CD14-positive monocyte (primary cell): ENCODE data around the gene TRAPPC3. TPM values are rescaled to one million over a fixed set of nuclear protein-coding genes. Genes with fewer than 3 reads are reported as not detected.

ENCODE experiments used
- DNase-seq, 3 donors: peaks; one replicate each; pipeline ENCODE4 v3.0.0-alpha.2; 2011 to 2022
- H2AFZ ChIP-seq: 2 replicates; pipeline ENCODE4 v1.6.0; 2012; ENCODE audit warnings: mild to moderate bottlenecking, low read depth, low read length, inconsistent platforms; ENCODE audit not compliant: insufficient read depth, poor library complexity, severe bottlenecking
- H3K27ac ChIP-seq, 2 donors: 1 replicate in 1 of 2; 2 replicates in 1 of 2; pipeline ENCODE4 v1.5.1; 2012 to 2013; ENCODE audit warnings: low read length in 2 of 2, control low read depth in 1 of 2, inconsistent platforms in 1 of 2, low read depth in 1 of 2, mild to moderate bottlenecking in 1 of 2
- H3K27me3 ChIP-seq, 2 donors: one replicate each; pipeline versions ENCODE4 v1.6.0 to v1.6.1; 2011 to 2013; ENCODE audit warnings: low read length in 2 of 2; ENCODE audit not compliant: control insufficient read depth in 2 of 2, insufficient read depth in 2 of 2
- H3K36me3 ChIP-seq, 2 donors: replicated peaks in 1 of 2; 1 replicate in 1 of 2; 2 replicates in 1 of 2; pipeline versions ENCODE4 v1.5.1 to v1.6.1; 2012 to 2013; ENCODE audit warnings: low read length in 2 of 2, control low read depth in 1 of 2, inconsistent platforms in 1 of 2, mild to moderate bottlenecking in 1 of 2; ENCODE audit not compliant: insufficient read depth in 2 of 2, control insufficient read depth in 1 of 2
- H3K4me1 ChIP-seq, 2 donors: 1 replicate in 1 of 2; 2 replicates in 1 of 2; pipeline versions ENCODE4 v1.5.1 to v1.6.1; 2012 to 2013; ENCODE audit warnings: low read length in 2 of 2, control low read depth in 1 of 2, inconsistent platforms in 1 of 2, mild to moderate bottlenecking in 1 of 2, moderate library complexity in 1 of 2; ENCODE audit not compliant: insufficient read depth in 2 of 2, control insufficient read depth in 1 of 2
- H3K4me2 ChIP-seq: replicated peaks from 2 replicates; pipeline ENCODE3; 2012; ENCODE audit warnings: low read length, moderate library complexity, mild to moderate bottlenecking; ENCODE audit not compliant: poor library complexity, severe bottlenecking; ENCODE audit errors: extremely low read depth
- H3K4me3 ChIP-seq, 3 experiments: fragments of 200-600 bp in 1 of 3; sonication (generic) in 1 of 3; replicated peaks in 1 of 3; 1 replicate in 2 of 3; 2 replicates in 1 of 3; pipeline ENCODE4 v1.5.1; 2011 to 2013; ENCODE audit warnings: low read length in 3 of 3, mild to moderate bottlenecking in 3 of 3, control low read depth in 2 of 3, low read depth in 2 of 3, inconsistent platforms in 1 of 3, moderate library complexity in 1 of 3
- H3K79me2 ChIP-seq: 2 replicates; pipeline ENCODE4 v1.6.0; 2012; ENCODE audit warnings: mild to moderate bottlenecking, control low read depth, inconsistent platforms, low read length, moderate library complexity; ENCODE audit not compliant: insufficient read depth
- H3K9ac ChIP-seq: 2 replicates; pipeline ENCODE4 v1.6.0; 2017; ENCODE audit warnings: low read length, mild to moderate bottlenecking; ENCODE audit not compliant: insufficient read depth, poor library complexity, severe bottlenecking
- H3K9me3 ChIP-seq, 2 donors: replicated peaks in 1 of 2; 1 replicate in 1 of 2; 2 replicates in 1 of 2; pipeline versions ENCODE4 v1.5.1 to v1.6.1; 2012 to 2013; ENCODE audit warnings: low read length in 2 of 2, control low read depth in 1 of 2; ENCODE audit not compliant: control insufficient read depth in 1 of 2, insufficient read depth in 1 of 2
- H4K20me1 ChIP-seq: 2 replicates; pipeline ENCODE4 v1.6.0; 2012; ENCODE audit warnings: mild to moderate bottlenecking, low read length, control low read depth, moderate library complexity; ENCODE audit not compliant: insufficient read depth
- H3K27ac Mint-ChIP-seq, 7 donors: one replicate each; pipeline ENCODE4 v1.8.0; 2020; ENCODE audit warnings: mild to moderate bottlenecking in 7 of 7, mixed read lengths in 7 of 7, moderate library complexity in 6 of 7, inconsistent platforms in 2 of 7
- H3K27me3 Mint-ChIP-seq, 3 donors: one replicate each; pipeline ENCODE4 v1.8.0; 2021 to 2022; ENCODE audit warnings: low read depth in 3 of 3, mild to moderate bottlenecking in 3 of 3, mixed read lengths in 3 of 3, moderate library complexity in 3 of 3, inconsistent platforms in 1 of 3
- H3K36me3 Mint-ChIP-seq, 2 donors: one replicate each; pipeline ENCODE4 v1.8.0; 2020; ENCODE audit warnings: mixed read lengths in 2 of 2, inconsistent platforms in 1 of 2, mild to moderate bottlenecking in 1 of 2
- H3K4me1 Mint-ChIP-seq: one replicate; pipeline ENCODE4 v1.8.0; 2020; ENCODE audit warnings: mild to moderate bottlenecking, mixed read lengths
- H3K4me3 Mint-ChIP-seq, 2 donors: one replicate each; pipeline ENCODE4 v1.8.0; 2020; ENCODE audit warnings: mild to moderate bottlenecking in 2 of 2, mixed read lengths in 2 of 2, moderate library complexity in 1 of 2
- H3K9me3 Mint-ChIP-seq, 7 donors: one replicate each; pipeline ENCODE4 v1.8.0; 2020 to 2022; ENCODE audit warnings: mixed read lengths in 7 of 7, mild to moderate bottlenecking in 6 of 7, moderate library complexity in 6 of 7, inconsistent platforms in 2 of 7
- WGBS: methylation state at CpG from one replicate; pipeline ENCODE4 v1.1.5; 2013; ENCODE audit warnings: missing lambda C conversion rate; ENCODE audit not compliant: insufficient coverage; 5-methylcytosine and 5-hydroxymethylcytosine counted together
- intact Hi-C, 2 donors: fragments of 100-400 bp; cut with micrococcal nuclease; formaldehyde crosslinking; loops; one replicate each; pipeline versions ENCODE4 v1.15.0 to v1.15.1; 2023
- polyA plus RNA-seq, 3 donors: library from polyadenylated mRNA; depleted of rRNA in 1 of 3; unstranded in 2 of 3; stranded (reverse) in 1 of 3; fragments of 300-500 nt in 2 of 3; fragments of >200 nt in 1 of 3; fragmentation: Illumina TruSeq in 2 of 3; gene quantifications; 1 replicate in 2 of 3; 2 replicates in 1 of 3; pipeline ENCODE4 v1.2.3, GENCODE V29; 2012 to 2021
- TF ChIP-seq, protein P1 (sequence below): fragments of 200-600 bp; IDR thresholded peaks from one replicate; pipeline ENCODE4 v1.8.0; 2022; ENCODE audit warnings: antibody characterized with exemption, mild to moderate bottlenecking

Gene TRAPPC3
- polyA plus RNA-seq, 3 donors: 61.1 to 136 (median 125) TPM

DNA sequence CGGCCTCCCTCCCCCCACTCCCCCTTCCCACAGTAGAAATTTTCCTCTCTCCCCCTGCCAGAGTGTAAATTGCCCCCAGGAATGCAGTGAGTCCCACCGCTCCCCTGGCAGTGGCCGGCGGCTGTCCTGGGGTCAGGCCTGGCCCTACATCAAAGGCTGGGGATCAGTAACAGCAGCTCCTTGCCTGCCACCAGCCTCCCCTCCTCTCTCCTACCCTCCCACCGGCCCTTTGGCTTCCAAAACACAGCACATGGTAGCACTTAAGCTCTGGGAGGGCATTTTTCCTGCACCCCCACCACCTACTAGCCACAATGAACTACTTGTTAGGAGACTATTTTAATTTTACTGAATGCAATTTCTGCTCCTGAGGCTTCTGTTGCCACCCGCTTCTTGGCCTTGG, 15.3 kb downstream of the TRAPPC3 start:
- H3K4me1 ChIP-seq: peaks cover 7 to 8% of the 10 kb centered on the region in 2 donors
- H4K20me1 ChIP-seq: no peaks in the 10 kb centered on the region
- 92% methylated on average over 6 of the region's 6 CpGs for WGBS
- no peaks in the 10 kb centered on the region for H3K27me3 ChIP-seq
- TF ChIP-seq, protein P1, sequence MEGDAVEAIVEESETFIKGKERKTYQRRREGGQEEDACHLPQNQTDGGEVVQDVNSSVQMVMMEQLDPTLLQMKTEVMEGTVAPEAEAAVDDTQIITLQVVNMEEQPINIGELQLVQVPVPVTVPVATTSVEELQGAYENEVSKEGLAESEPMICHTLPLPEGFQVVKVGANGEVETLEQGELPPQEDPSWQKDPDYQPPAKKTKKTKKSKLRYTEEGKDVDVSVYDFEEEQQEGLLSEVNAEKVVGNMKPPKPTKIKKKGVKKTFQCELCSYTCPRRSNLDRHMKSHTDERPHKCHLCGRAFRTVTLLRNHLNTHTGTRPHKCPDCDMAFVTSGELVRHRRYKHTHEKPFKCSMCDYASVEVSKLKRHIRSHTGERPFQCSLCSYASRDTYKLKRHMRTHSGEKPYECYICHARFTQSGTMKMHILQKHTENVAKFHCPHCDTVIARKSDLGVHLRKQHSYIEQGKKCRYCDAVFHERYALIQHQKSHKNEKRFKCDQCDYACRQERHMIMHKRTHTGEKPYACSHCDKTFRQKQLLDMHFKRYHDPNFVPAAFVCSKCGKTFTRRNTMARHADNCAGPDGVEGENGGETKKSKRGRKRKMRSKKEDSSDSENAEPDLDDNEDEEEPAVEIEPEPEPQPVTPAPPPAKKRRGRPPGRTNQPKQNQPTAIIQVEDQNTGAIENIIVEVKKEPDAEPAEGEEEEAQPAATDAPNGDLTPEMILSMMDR: no peak
- no peak overlapping the region for H3K9ac ChIP-seq
- H3K79me2 ChIP-seq: no peaks in the 10 kb centered on the region
- Mint-ChIP-seq H3K27me3 (no peaks in the 10 kb centered on the region), H3K36me3 (peaks cover 27 to 29% of the 10 kb centered on the region in 2 donors), H3K4me3 (no peak overlapping the region), H3K4me1 (peaks cover 13% of the 10 kb centered on the region), H3K9me3 (no peaks in the 10 kb centered on the region), H3K27ac (no peak overlapping the region)
- no peaks in the 10 kb centered on the region for H3K9me3 ChIP-seq
- H3K36me3 ChIP-seq: peaks cover 27 to 35% of the 10 kb centered on the region in 2 donors
- intact Hi-C loops: loop anchor here (1.0 to 2.0 kb wide), 2 partner anchors 33 to 34 kb away; no protein-coding TSS in a partner anchor
- H3K4me2 ChIP-seq: no peak overlapping the region
- no peak overlapping the region for H2AFZ ChIP-seq
- DNase-seq: no peak
- no peak overlapping the region for H3K27ac ChIP-seq
- no peak overlapping the region for H3K4me3 ChIP-seq

DNA sequence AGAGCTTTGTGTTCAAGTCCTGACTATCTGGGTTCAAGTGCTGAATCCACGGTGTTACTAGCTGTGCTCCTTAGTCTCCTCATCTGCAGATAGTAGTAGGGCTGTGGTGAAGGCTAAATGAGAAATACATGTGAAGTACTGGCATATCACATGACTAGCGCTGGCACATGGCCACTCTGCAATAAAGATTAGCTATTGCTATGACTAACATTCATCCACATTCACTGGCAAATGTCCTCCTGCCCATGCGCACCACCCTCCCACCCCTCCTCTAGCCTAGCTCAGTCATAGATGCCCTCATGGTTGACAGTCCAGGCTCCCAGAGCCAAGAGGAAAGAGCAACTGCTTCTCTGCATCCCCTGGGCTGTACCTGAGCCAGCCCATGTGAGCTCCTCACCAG, 15.8 kb downstream of the TRAPPC3 start:
- no peak overlapping the region for H3K27ac ChIP-seq
- 95% methylated on average over 2 of the region's 3 CpGs for WGBS
- H3K27me3 ChIP-seq: no peaks in the 10 kb centered on the region
- TF ChIP-seq, protein P1: no peak
- Mint-ChIP-seq H3K9me3 (no peaks in the 10 kb centered on the region), H3K27me3 (no peaks in the 10 kb centered on the region), H3K4me1 (peaks cover 14% of the 10 kb centered on the region), H3K27ac (no peak overlapping the region), H3K4me3 (no peak overlapping the region), H3K36me3 (peaks cover 24 to 25% of the 10 kb centered on the region in 2 donors)
- no peak overlapping the region for H3K4me3 ChIP-seq
- intact Hi-C loops: no loop called here
- peaks cover 25 to 30% of the 10 kb centered on the region in 2 donors for H3K36me3 ChIP-seq
- no peak overlapping the region for H3K4me2 ChIP-seq
- H3K9ac ChIP-seq: no peak overlapping the region
- peaks cover 10 to 12% of the 10 kb centered on the region in 2 donors for H3K4me1 ChIP-seq
- H3K79me2 ChIP-seq: no peaks in the 10 kb centered on the region
- H2AFZ ChIP-seq: no peak overlapping the region
- peak in 1 of 3 donors; percentile 30 for DNase-seq
- H4K20me1 ChIP-seq: no peaks in the 10 kb centered on the region
- H3K9me3 ChIP-seq: no peaks in the 10 kb centered on the region
